Stimulated activated CD8-positive, alpha-beta memory T cell treated with anti-CD3 and anti-CD28 coated beads, Interleukin-12 subunit alpha, Interleukin-12 subunit beta, amount 100 ng/mL, for 4 hours (primary cell): Measurements from ENCODE around the gene STAT5B.
"Not testable (repeated sequence)": the region's sequence is repeated elsewhere in the genome, so short reads cannot be mapped to it uniquely, and the experiment has no call there.

ENCODE experiments used
- DNase-seq: peaks from one replicate; pipeline ENCODE4 v3.0.0-alpha.2; 2020; ENCODE audit warnings: low read depth

STAT5B gene

GRCh38 chr17:42266918-42267766 is 9.0 kb downstream of the STAT5B start:
- no peak for DNase-seq

GRCh38 chr17:42266462-42266861 is 9.7 kb downstream of the STAT5B start:
- DNase-seq: no peak

- not testable (repeated sequence) for DNase-seq
Measured at GRCh38 chr17:42264366-42264765, 11.8 kb downstream of the STAT5B start.

GRCh38 chr17:42260318-42260717 is 15.9 kb downstream of the STAT5B start:
- no peak for DNase-seq

- no peak for DNase-seq
Measured at GRCh38 chr17:42255445-42255844, 20.7 kb downstream of the STAT5B start.

GRCh38 chr17:42253578-42253977 is 22.6 kb downstream of the STAT5B start:
- no peak for DNase-seq

- no peak for DNase-seq
Measured at GRCh38 chr17:42252597-42253550, 23.3 kb downstream of the STAT5B start.

GRCh38 chr17:42251115-42251514 is 25.1 kb downstream of the STAT5B start:
- DNase-seq: no peak

- no peak for DNase-seq
Measured at GRCh38 chr17:42249681-42250446, 26.3 kb downstream of the STAT5B start.

- peak; percentile 57 for DNase-seq
Measured at GRCh38 chr17:42248351-42249179, 27.6 kb downstream of the STAT5B start.

GRCh38 chr17:42247734-42248133 is 28.5 kb downstream of the STAT5B start:
- no peak for DNase-seq

GRCh38 chr17:42246515-42246914 is 29.7 kb downstream of the STAT5B start:
- no peak for DNase-seq

- not testable (repeated sequence) for DNase-seq
Measured at GRCh38 chr17:42245183-42245582, 31.0 kb downstream of the STAT5B start.

GRCh38 chr17:42244116-42244515 is 32.1 kb downstream of the STAT5B start:
- not testable (repeated sequence) for DNase-seq

- DNase-seq: no peak
Measured at GRCh38 chr17:42243493-42243982, 32.7 kb downstream of the STAT5B start.

GRCh38 chr17:42241871-42242270 is 34.3 kb downstream of the STAT5B start:
- DNase-seq: no peak

GRCh38 chr17:42240863-42241262 is 35.3 kb downstream of the STAT5B start:
- DNase-seq: not testable (repeated sequence)

GRCh38 chr17:42240201-42240600 is 36.0 kb downstream of the STAT5B start:
- DNase-seq: no peak

- not testable (repeated sequence) for DNase-seq
Measured at GRCh38 chr17:42239576-42239975, 36.6 kb downstream of the STAT5B start.

- no peak for DNase-seq
Measured at GRCh38 chr17:42236760-42237159, 39.4 kb downstream of the STAT5B start.

GRCh38 chr17:42233994-42234393 is 42.2 kb downstream of the STAT5B start:
- DNase-seq: no peak
